ENCODE results near the gene CAMSAP3.

DNA sequence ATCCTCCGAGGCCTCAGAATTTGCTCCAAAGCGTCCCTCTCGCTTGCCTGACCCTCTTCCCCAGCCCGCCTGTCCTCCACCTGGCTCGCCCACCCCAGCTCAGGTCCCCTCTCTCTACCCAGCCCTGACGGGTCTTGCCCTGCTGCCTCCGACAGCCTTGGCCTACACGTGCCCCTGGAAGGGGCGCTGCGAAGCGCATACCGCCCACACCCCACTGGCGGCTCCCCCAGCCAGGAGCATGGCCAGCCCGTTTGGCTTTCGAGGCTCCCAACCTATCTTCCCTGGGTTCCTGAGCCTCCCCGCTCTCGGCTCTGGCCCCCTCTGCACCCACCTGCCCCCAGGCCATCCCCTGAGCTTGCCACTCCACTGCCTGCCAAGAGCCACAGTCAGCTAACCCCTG, 29.1 kb downstream of the CAMSAP3 start:
- TF ChIP-seq, protein P1, sequence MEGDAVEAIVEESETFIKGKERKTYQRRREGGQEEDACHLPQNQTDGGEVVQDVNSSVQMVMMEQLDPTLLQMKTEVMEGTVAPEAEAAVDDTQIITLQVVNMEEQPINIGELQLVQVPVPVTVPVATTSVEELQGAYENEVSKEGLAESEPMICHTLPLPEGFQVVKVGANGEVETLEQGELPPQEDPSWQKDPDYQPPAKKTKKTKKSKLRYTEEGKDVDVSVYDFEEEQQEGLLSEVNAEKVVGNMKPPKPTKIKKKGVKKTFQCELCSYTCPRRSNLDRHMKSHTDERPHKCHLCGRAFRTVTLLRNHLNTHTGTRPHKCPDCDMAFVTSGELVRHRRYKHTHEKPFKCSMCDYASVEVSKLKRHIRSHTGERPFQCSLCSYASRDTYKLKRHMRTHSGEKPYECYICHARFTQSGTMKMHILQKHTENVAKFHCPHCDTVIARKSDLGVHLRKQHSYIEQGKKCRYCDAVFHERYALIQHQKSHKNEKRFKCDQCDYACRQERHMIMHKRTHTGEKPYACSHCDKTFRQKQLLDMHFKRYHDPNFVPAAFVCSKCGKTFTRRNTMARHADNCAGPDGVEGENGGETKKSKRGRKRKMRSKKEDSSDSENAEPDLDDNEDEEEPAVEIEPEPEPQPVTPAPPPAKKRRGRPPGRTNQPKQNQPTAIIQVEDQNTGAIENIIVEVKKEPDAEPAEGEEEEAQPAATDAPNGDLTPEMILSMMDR (IDR thresholded peaks at IDR 0.05; ENCODE audit: low read depth, low read length), result no peak
- no peak for TF ChIP-seq EZH2phosphoT487 (IDR thresholded peaks at IDR 0.05; ENCODE audit: low read depth)
